ENCODE measurements around the gene SELENOS.

The SELENOS gene

GRCh38 chr15:101277038-101277822, at the start of gene SELENOS:
Gene SELENOS (minus strand): TSS chr15:101277485. CDS start chr15:101277417, 68 bp downstream.
- peak; percentile 96 for DNase-seq

- no peak for DNase-seq
Observed at GRCh38 chr15:101326462-101327146, 49.3 kb upstream of the SELENOS start.

GRCh38 chr15:101326026-101326315, 48.7 kb upstream of the SELENOS start:
- no peak for DNase-seq

GRCh38 chr15:101325263-101326025, 48.2 kb upstream of the SELENOS start:
- DNase-seq: no peak

GRCh38 chr15:101324524-101325177, 47.4 kb upstream of the SELENOS start:
- DNase-seq: no peak

GRCh38 chr15:101323793-101324523, 46.7 kb upstream of the SELENOS start:
- DNase-seq: no peak

GRCh38 chr15:101322854-101323477, 45.7 kb upstream of the SELENOS start:
- DNase-seq: no peak

- DNase-seq: no peak
Observed at GRCh38 chr15:101322016-101322695, 44.9 kb upstream of the SELENOS start.

GRCh38 chr15:101320501-101321052, 43.3 kb upstream of the SELENOS start:
- no peak for DNase-seq

GRCh38 chr15:101318839-101319238, 41.6 kb upstream of the SELENOS start:
- peak; percentile 27 for DNase-seq

GRCh38 chr15:101318147-101318819, 41.0 kb upstream of the SELENOS start:
- DNase-seq: no peak

GRCh38 chr15:101317336-101317872, 40.1 kb upstream of the SELENOS start:
- DNase-seq: no peak

GRCh38 chr15:101316529-101316928, 39.2 kb upstream of the SELENOS start:
- no peak for DNase-seq

GRCh38 chr15:101315736-101316135, 38.5 kb upstream of the SELENOS start:
- DNase-seq: no peak

GRCh38 chr15:101314336-101315125, 37.2 kb upstream of the SELENOS start:
- DNase-seq: no peak

GRCh38 chr15:101313041-101313761, 35.9 kb upstream of the SELENOS start:
- DNase-seq: no peak

- DNase-seq: no peak
Observed at GRCh38 chr15:101310508-101310907, 33.2 kb upstream of the SELENOS start.

- DNase-seq: no peak
Observed at GRCh38 chr15:101310161-101310480, 32.8 kb upstream of the SELENOS start.
